Right lung (tissue), 10 donors: ENCODE data around the gene PCBP4. TPM values are rescaled to one million over a fixed set of nuclear protein-coding genes. Genes with fewer than 3 reads are reported as not detected.

ENCODE experiments used
- DNase-seq, 2 donors: peaks; one replicate each; pipeline ENCODE4 v3.0.0-alpha.2; 2013
- long read RNA-seq, 8 donors: transcript quantifications; one replicate each; lab custom pipeline, GENCODE V29; 2026
- polyA plus RNA-seq, 5 donors: library from polyadenylated mRNA; unstranded; fragments of 120-200 nt; gene quantifications; one replicate each; pipeline versions ENCODE4 v1.2.1 to v1.2.3, GENCODE V29; 2013; ENCODE audit warnings: inconsistent platforms in 1 of 5, low replicate concordance in 1 of 5; ENCODE audit not compliant: insufficient read length in 5 of 5, insufficient read depth in 1 of 5

The PCBP4 gene
- 10 to 100 TPM; 35.7 to 67.3 (median 47.7) TPM for polyA plus RNA-seq
- long read RNA-seq, donor 1, partial matches to known transcripts: 0 of 3 reads
- long read RNA-seq, donor 1, other reads (novel, unspliced or antisense): 0 of 3 reads
- long read RNA-seq, donor 2, partial matches to known transcripts: 0 of 1 reads
- long read RNA-seq, donor 2, other reads (novel, unspliced or antisense): 0 of 1 reads
- long read RNA-seq, donor 3: 0 reads
- long read RNA-seq, donor 4: 0 reads
- long read RNA-seq, donor 5: 0 reads
- long read RNA-seq, donor 6, partial matches to known transcripts: 0 of 3 reads
- long read RNA-seq, donor 6, other reads (novel, unspliced or antisense): 0 of 3 reads
- long read RNA-seq, donor 7, partial matches to known transcripts: 0 of 5 reads
- long read RNA-seq, donor 7, other reads (novel, unspliced or antisense): 0 of 5 reads
- long read RNA-seq, donor 8, partial matches to known transcripts: 9 of 10 reads
- long read RNA-seq, donor 8, other reads (novel, unspliced or antisense): 0 of 10 reads

DNA sequence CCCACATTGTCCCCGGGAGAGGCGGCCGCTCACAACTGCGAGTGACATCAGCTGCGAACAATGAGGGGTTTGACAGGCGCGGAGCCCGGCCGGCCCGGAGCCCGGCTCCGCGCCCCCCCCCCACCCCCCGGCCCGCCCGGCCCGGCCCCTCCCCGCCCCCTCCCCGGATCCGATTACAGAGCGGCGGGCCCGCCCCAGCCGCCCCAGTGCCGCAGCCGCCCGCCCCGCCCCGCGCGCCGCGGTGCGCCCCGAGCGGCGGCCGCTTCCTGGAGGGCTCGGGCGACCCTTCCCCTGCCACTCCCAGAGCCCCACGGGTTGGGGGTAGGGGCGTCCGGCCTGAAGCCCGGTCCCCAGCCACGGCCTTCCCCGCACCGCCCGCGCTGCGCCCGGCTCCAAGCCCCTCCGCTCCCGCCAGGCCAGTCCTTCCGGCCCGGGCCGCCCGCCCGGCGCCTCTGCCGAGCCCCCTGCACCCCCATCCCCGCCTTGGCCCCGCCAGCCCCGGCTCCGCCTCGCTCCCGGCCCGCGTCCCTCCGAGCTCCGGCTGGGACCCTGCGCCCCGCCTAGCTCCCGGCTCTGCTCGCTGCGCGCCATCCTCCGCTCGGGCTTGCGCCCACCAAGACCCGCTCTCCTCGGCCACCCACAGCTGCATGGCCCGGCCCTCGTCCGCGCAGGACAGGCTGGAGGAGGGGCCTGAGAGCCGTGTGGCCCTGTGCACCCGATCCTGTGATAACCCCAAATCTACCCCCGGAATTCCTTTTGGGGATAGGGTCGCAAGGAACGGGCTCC, at the start of gene PCBP4:
Gene PCBP4 (minus strand): TSS at position 71 of the 786 bp plus-strand sequence. CDS start 6,214 bp downstream, outside the sequence.
- DNase-seq: peak; percentile 60 to 67

DNA sequence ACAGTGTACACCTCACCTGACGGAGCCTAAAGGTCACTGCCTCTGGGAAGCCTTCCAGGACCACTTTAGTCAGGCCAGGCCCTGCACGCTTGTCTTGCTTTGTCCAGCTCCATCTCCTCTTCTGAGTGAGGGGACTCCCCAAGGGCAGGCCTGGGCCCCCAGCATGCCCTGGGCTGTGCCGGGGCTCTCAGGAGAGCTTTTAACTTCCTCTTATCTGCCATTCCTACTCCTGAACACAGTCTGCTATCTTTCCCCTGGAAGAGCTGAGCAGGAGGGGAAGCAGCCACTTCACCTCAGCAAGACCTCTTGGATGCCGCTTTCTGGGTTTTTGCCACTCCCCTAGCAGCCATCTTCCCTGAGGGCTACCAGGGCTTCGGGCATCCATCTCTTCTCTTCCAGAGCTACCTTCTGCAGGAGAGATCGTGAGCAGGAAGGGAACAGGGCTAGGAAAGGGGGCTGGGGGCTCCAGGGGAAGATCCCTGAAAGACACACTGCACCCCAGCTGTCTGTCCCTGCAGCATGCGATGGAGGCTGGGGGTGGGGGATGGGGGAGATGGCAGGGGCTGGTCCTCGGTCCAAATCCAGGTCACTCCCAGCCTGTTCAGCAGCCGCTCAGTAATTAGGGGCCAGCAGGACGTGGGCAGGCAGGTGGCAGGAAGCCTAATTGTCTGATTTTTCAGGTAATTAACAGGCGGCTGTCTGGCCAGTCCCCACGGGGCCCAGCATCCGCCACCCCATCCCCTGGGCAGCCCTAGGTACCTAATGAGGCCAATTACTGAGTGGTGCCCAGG, 48.4 kb upstream of the PCBP4 start:
- no peak for DNase-seq

DNA sequence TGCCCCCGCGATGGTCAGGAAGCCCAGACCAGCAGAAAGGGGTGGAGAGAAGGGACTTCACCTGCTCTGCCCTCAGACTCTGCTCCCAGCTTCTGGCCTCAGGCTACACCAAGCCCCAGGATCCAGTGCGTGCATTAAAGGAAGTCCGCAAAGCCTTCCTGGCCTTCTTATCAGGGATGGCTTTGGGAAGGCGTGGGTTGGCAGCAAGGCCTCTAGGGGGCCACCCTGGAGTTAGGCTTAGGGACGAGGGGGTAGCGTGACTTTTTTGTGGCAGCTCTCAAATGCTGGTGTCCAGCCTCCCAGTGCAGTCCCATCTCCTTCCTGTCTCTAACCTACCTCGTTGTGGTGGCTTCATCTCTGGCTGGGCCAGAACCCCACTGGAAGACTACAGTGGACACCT, 47.4 kb upstream of the PCBP4 start:
- no peak for DNase-seq

- no peak for DNase-seq
Measured at GRCh38 chr3:52013802-52014598, 46.7 kb upstream of the PCBP4 start.

- DNase-seq: no peak
Measured at GRCh38 chr3:52012699-52013098, 45.4 kb upstream of the PCBP4 start.

GRCh38 chr3:52010431-52010830, 43.2 kb upstream of the PCBP4 start:
- no peak for DNase-seq

GRCh38 chr3:52007291-52007690, 40.0 kb upstream of the PCBP4 start:
- no peak for DNase-seq

DNA sequence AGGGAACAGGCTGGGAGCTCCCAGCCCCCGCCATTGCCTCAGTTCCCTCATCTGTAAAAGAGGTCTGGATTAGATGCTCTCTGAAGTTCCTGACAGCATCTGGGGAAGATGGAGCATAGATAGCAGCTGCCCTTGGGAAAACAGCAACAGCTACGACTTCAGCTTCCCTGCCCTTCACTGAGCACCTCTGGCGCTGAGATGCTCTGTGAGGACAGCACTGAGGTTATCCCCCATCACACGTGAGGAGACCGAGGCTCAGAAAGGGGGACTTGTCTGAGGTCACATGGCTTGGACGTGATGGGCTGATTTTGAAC, 39.5 kb upstream of the PCBP4 start:
- no peak for DNase-seq

- DNase-seq: no peak
Measured at GRCh38 chr3:52006017-52006819, 39.0 kb upstream of the PCBP4 start.

GRCh38 chr3:52005571-52005986, 38.3 kb upstream of the PCBP4 start:
- peak in 1 of 2 donors; percentile 32 for DNase-seq

GRCh38 chr3:52004906-52005395, 37.7 kb upstream of the PCBP4 start:
- no peak for DNase-seq

- DNase-seq: peak; percentile 41 to 56
Measured at GRCh38 chr3:52004163-52004787, 37.0 kb upstream of the PCBP4 start.

- DNase-seq: no peak
Measured at GRCh38 chr3:52002748-52003147, 35.5 kb upstream of the PCBP4 start.

GRCh38 chr3:52001443-52001974, 34.3 kb upstream of the PCBP4 start:
- peak; percentile 50 to 73 for DNase-seq

DNA sequence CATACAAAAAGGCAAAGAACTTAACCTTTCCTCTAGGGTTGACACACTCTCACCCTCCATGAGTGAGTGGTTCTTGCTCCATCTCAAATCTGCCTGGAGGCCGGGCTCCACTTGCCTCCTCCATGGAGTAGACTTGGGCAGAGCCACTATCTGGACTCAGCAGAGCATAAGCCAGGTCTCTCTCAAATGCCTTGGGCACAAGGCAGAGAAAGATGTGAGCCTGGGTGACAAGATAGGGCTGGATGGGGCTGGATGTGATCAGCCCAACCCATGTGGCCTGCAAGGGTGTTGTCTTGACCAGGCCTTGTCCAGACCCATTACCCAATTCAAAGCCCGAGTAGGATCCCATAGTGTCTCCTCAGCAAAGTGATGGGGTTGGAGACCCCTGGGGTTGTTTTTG, 32.6 kb upstream of the PCBP4 start:
- no peak for DNase-seq

- no peak for DNase-seq
Measured at GRCh38 chr3:51998774-51999173, 31.5 kb upstream of the PCBP4 start.

DNA sequence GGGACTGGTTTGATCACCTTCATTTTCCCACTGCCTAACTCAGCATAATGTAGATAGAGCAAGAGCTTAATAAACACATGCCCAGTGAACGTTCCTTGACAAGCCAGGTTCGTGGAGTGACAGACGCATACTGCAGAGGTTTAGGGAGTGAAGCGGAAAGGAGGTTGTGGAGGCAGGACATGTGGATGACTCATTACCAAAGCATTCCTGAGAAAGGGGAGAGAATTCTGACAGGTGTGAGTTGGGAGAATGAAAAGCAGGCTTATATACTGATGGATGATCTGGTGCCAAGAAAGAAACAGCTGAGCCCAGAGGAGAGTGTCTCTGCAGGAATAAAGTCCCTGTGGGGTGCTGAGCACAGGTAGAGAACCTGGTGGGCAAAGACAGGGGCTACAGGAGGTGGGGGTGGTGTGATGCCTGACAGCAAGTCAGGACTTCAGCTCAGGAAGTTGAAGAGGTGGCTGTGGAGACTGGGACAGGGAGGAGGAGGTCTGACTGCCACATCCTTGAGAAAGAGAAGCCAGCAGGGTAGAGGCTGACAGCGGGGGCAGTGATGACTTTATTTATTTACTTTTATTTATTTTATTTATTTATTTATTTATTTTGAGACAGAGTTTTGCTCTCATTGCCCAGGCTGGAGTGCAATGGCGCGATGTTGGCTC, 30.8 kb upstream of the PCBP4 start:
- no peak for DNase-seq

- no peak for DNase-seq
Measured at GRCh38 chr3:51997172-51997571, 29.9 kb upstream of the PCBP4 start.
